HEK293T (cell line): ENCODE measurements around the gene PRR22.

Experiments used
- ELF4 ChIP-seq: fragments of 450-650 bp; IDR thresholded peaks from 2 replicates; pipeline ENCODE4 v1.6.1; 2017; ENCODE audit warnings: antibody characterized with exemption
- FOXM1 ChIP-seq: fragments of 450-650 bp; IDR thresholded peaks from 2 replicates; pipeline ENCODE4 v1.6.1; 2017; ENCODE audit warnings: mild to moderate bottlenecking, borderline replicate concordance

DNA sequence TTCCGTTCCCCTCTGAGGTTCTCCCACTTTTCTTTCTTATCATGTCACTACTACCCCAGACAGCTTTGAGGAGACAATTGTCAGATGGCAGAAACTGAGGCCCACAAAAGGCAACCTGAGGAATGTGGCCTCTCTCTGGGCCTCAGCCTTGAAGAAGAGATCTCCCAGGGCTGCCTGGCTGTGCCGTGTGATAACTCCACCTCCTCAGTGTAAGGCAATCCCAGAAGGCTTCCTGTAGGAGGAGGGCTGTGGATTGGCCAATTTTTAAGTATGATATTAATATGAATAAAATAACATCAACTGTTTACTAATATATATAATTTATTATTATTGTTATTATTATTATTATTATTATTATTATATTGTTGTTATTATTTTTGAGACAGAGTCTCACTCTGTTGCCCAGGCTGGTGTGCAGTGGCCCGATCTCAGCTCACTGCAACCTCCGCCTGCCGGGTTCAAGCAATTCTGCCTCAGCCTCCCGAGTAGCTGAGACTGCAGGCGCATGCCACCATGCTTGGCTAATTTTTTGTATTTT is 10.9 kb upstream of the PRR22 start:
- no peak for TF ChIP-seq FOXM1
- TF ChIP-seq ELF4: no peak
